A673 (cell line): ENCODE measurements around the gene PCP4. TPM values are rescaled to one million over a fixed set of nuclear protein-coding genes. Genes with fewer than 3 reads are reported as not detected.

ENCODE experiments used
- BruUV-seq: library from RNA; stranded (reverse); fragments of 400-500 nt; replicated peaks from 2 replicates; lab custom pipeline; 2021; lab: Mats Ljungman, UMichigan
- CTCF ChIA-PET: fragments of 300-600 bp; sonication (Branson Sonifier 250); formaldehyde crosslinking; loops from one replicate; lab custom pipeline; 2022; ENCODE audit warnings: antibody characterized with exemption; lab: Charles Lee
- POLR2A ChIA-PET: fragments of 300-600 bp; sonication (Branson Sonifier 250); formaldehyde crosslinking; loops from one replicate; lab custom pipeline; 2022; ENCODE audit warnings: antibody characterized with exemption; ENCODE audit not compliant: low non-redundant PET; lab: Charles Lee
- DNase-seq: peaks from one replicate; pipeline ENCODE4 v3.0.0-alpha.2; 2015; ENCODE audit warnings: low spot score
- H3K27ac ChIP-seq: fragments of 200-600 bp; sonication (generic); 2 replicates; pipeline ENCODE4 v1.5.1; 2016; ENCODE audit warnings: mixed run types, low read depth, mild to moderate bottlenecking, mixed read lengths, antibody characterized with exemption, low read length; ENCODE audit not compliant: poor library complexity, severe bottlenecking
- H3K27me3 ChIP-seq: fragments of 200-600 bp; sonication (generic); replicated peaks from 2 replicates; pipeline ENCODE4 v1.6.1; 2017; ENCODE audit warnings: mixed run types, low read depth, mild to moderate bottlenecking, mixed read lengths, antibody characterized with exemption, low read length; ENCODE audit not compliant: insufficient read depth, poor library complexity
- H3K36me3 ChIP-seq: fragments of 200-600 bp; sonication (generic); 2 replicates; pipeline ENCODE4 v1.6.1; 2016; ENCODE audit warnings: mixed run types, mild to moderate bottlenecking, mixed read lengths, antibody characterized with exemption, low read length; ENCODE audit not compliant: insufficient read depth, poor library complexity, severe bottlenecking
- H3K4me1 ChIP-seq: fragments of 200-600 bp; sonication (generic); 2 replicates; pipeline ENCODE4 v1.6.1; 2017; ENCODE audit warnings: mixed run types, mild to moderate bottlenecking, mixed read lengths, antibody characterized with exemption, low read length; ENCODE audit not compliant: insufficient read depth, poor library complexity, severe bottlenecking
- H3K4me3 ChIP-seq: fragments of 200-600 bp; sonication (generic); 2 replicates; pipeline ENCODE4 v1.5.1; 2016; ENCODE audit warnings: low read depth, mixed run types, mild to moderate bottlenecking, mixed read lengths, low read length; ENCODE audit not compliant: poor library complexity, severe bottlenecking
- H3K9me3 ChIP-seq: fragments of 200-600 bp; sonication (generic); 2 replicates; pipeline ENCODE4 v1.6.1; 2016; ENCODE audit warnings: mixed run types, low read depth, mild to moderate bottlenecking, mixed read lengths, antibody characterized with exemption, low read length; ENCODE audit not compliant: poor library complexity, severe bottlenecking
- CTCF ChIP-seq: fragments of 300-800, 200-600 bp; sonication (generic); conservative IDR thresholded peaks from 2 replicates; pipeline ENCODE4 v1.5.1; 2017; ENCODE audit warnings: low read depth, mild to moderate bottlenecking, antibody characterized with exemption, low read length, moderate library complexity, mixed read lengths
- EZH2 ChIP-seq: fragments of 200-600 bp; sonication (generic); IDR thresholded peaks from 2 replicates; pipeline ENCODE4 v1.6.1; 2017; ENCODE audit warnings: borderline replicate concordance, low read depth, mild to moderate bottlenecking, mixed read lengths, antibody characterized with exemption, low read length; ENCODE audit not compliant: poor library complexity, severe bottlenecking
- intact Hi-C: fragments of 100-400 bp; cut with micrococcal nuclease; formaldehyde crosslinking; loops from one replicate; pipeline ENCODE4 v1.10.0; 2022; ENCODE audit not compliant: unreplicated experiment
- total RNA-seq: library from RNA; stranded (reverse); gene quantifications from 2 replicates; pipeline ENCODE4 v1.2.3, GENCODE V29; 2021

The PCP4 gene
- total RNA-seq, 1 experiment from 2014 or later = not detected

GRCh38 chr21:39855595-39855994 lies 11.6 kb upstream of the PCP4 start:
- H3K36me3 ChIP-seq = no peaks in the 10 kb centered on the region
- intact Hi-C loops = no loop called here
- H3K27ac ChIP-seq = no peak overlapping the region
- no TSS peak for BruUV-seq
- no peak overlapping the region for H3K4me3 ChIP-seq
- DNase-seq = no peak
- H3K9me3 ChIP-seq = peaks cover 9% of the 10 kb centered on the region
- TF ChIP-seq CTCF (no peak), EZH2 (no peak)
- H3K27me3 ChIP-seq = no peaks in the 10 kb centered on the region
- H3K4me1 ChIP-seq = no peaks in the 10 kb centered on the region
- CTCF ChIA-PET = no interaction called here
- POLR2A ChIA-PET = no interaction called here

DNA sequence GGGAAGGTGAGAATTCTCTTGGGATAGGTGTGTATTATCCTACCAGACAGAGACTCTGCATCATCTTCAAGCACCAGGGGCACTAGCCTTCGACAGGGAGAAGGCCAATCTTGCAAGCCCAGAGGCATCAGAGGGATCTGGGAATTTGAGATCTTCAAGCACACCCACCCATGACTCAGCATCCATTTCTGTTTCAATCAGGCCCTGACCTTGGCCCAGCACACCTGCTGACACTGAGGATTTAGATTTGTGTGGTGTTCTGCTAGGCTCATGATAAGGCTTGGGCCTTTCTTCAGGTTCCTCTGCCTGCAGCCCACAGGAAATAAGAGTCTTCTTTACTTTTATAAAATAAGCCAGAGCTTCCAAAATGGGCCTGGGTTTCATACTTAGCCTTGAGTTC lies 6.6 kb upstream of the PCP4 start:
- no TSS peak for BruUV-seq
- CTCF ChIA-PET = no interaction called here

GRCh38 chr21:39863111-39863510 lies 4.1 kb upstream of the PCP4 start:
- no peak overlapping the region for H3K4me3 ChIP-seq
- no peaks in the 10 kb centered on the region for H3K4me1 ChIP-seq
- no peak for TF ChIP-seq CTCF
- TF ChIP-seq EZH2 = no peak
- no peaks in the 10 kb centered on the region for H3K9me3 ChIP-seq
- POLR2A ChIA-PET = no interaction called here
- peaks cover 8% of the 10 kb centered on the region for H3K27me3 ChIP-seq
- CTCF ChIA-PET = no interaction called here
- DNase-seq = no peak
- intact Hi-C loops = no loop called here
- H3K27ac ChIP-seq = no peak overlapping the region
- BruUV-seq = no TSS peak
- no peaks in the 10 kb centered on the region for H3K36me3 ChIP-seq

More for the DNA sequence above, 6.6 kb upstream of the PCP4 start:
- no peaks in the 10 kb centered on the region for H3K4me1 ChIP-seq
- intact Hi-C loops = no loop called here
- no peaks in the 10 kb centered on the region for H3K36me3 ChIP-seq
- no peak for DNase-seq
- TF ChIP-seq CTCF = no peak
- no peak for TF ChIP-seq EZH2
- POLR2A ChIA-PET = no interaction called here
- H3K4me3 ChIP-seq = no peak overlapping the region
- no peak overlapping the region for H3K27ac ChIP-seq
- peaks cover 8% of the 10 kb centered on the region for H3K27me3 ChIP-seq
- no peaks in the 10 kb centered on the region for H3K9me3 ChIP-seq
